Measurements from ENCODE around the gene SH2D3C. TPM values are rescaled to one million over a fixed set of nuclear protein-coding genes. Genes with fewer than 3 reads are reported as not detected.
A peak's percentile ranks its signal among the peaks of the same experiment; 100 is the strongest.

The SH2D3C gene
- total and polyA plus RNA-seq, 10 of the 15 experiments (the other 5 are each of a cell fraction or from before 2014, with no cell fraction given): 1.2 to 23.5 (median 16.2) TPM

- TF ChIP-seq PAX5 (IDR thresholded peaks at IDR 0.05; ENCODE audit: borderline replicate concordance, low read depth, low read length) (0 out of 2 replicates have a peak, but pooled peaks have one; percentile 21), NFXL1 (IDR thresholded peaks at IDR 0.05; ENCODE audit: borderline replicate concordance) (no peak), RCOR1 (conservative IDR thresholded peaks at IDR 0.05; ENCODE audit: low read depth, low read length) (no peak), CHD2 (IDR thresholded peaks at IDR 0.05; ENCODE audit: borderline replicate concordance, low read depth, low read length) (peak; percentile 62), BCLAF1 (IDR thresholded peaks at IDR 0.05) (no peak), NRF1 (conservative IDR thresholded peaks at IDR 0.05; ENCODE audit: low read depth, low read length) (no peak), ZNF24 (IDR thresholded peaks at IDR 0.05) (peak; percentile 60; the same call in 1 of the 2 replicates), CUX1 (IDR thresholded peaks at IDR 0.05; ENCODE audit: insufficient replicate concordance, low read depth, low read length) (no peak), HDGF (IDR thresholded peaks at IDR 0.05) (0 out of 2 replicates have a peak, but pooled peaks have one; percentile 61), EED (IDR thresholded peaks at IDR 0.05; ENCODE audit: low read depth) (no peak), MTA3 (IDR thresholded peaks at IDR 0.05; ENCODE audit: borderline replicate concordance, low read length) (no peak), ZBTB40 (IDR thresholded peaks at IDR 0.05; ENCODE audit: borderline replicate concordance) (peak; percentile 55; the same call in 1 of the 2 replicates), TARDBP (IDR thresholded peaks at IDR 0.05; ENCODE audit: borderline replicate concordance) (no peak), RAD21 (IDR thresholded peaks at IDR 0.05; ENCODE audit: insufficient read depth, low read depth, low read length) (no peak), CBX3 (IDR thresholded peaks at IDR 0.05; ENCODE audit: borderline replicate concordance, low read depth) (no peak), ZBED1 (IDR thresholded peaks at IDR 0.05; ENCODE audit: borderline replicate concordance) (no peak), ZZZ3 (IDR thresholded peaks at IDR 0.05; ENCODE audit: control insufficient read depth, insufficient read length, low read depth) (no peak)
Measured at GRCh38 chr9:127802576-127803443, 24.3 kb upstream of the SH2D3C start, which contains the start of gene FPGS (continued).

Measured in GM12878 (cell line).